Activated B cell treated with CpG ODN at 0.5 μM for 24 hours (primary cell): ENCODE measurements around the gene GMPPA. TPM values are rescaled to one million over a fixed set of nuclear protein-coding genes. Genes with fewer than 3 reads are reported as not detected.

Experiments used
- ATAC-seq: fragments of 200-7000 bp; cut with Tn5 transposase; one replicate; pipeline ENCODE4 v1.10.0; 2021; ENCODE audit warnings: low read depth, mild to moderate bottlenecking, moderate library complexity
- CTCF ChIA-PET: fragments of 350-600 bp; sonication (Branson Sonifier 250); formaldehyde crosslinking; loops from one replicate; lab custom pipeline; 2021; ENCODE audit warnings: antibody characterized with exemption; lab: Charles Lee
- POLR2A ChIA-PET: fragments of 350-600 bp; sonication (Branson Sonifier 250); formaldehyde crosslinking; loops from one replicate; lab custom pipeline; 2021; ENCODE audit warnings: antibody characterized with exemption; lab: Charles Lee
- DNase-seq: peaks from one replicate; pipeline ENCODE4 v3.0.0; 2022
- H3K27ac Mint-ChIP-seq: one replicate; pipeline ENCODE4 v1.8.0; 2020; ENCODE audit warnings: mixed read lengths
- H3K27me3 Mint-ChIP-seq: one replicate; pipeline ENCODE4 v1.8.0; 2021; ENCODE audit warnings: mixed read lengths
- H3K36me3 Mint-ChIP-seq: one replicate; pipeline ENCODE4 v1.8.0; 2021; ENCODE audit warnings: low read depth, mixed read lengths
- H3K4me1 Mint-ChIP-seq: one replicate; pipeline ENCODE4 v1.8.0; 2021; ENCODE audit warnings: mixed read lengths
- H3K4me3 Mint-ChIP-seq: one replicate; pipeline ENCODE4 v1.8.0; 2020; ENCODE audit warnings: mild to moderate bottlenecking, mixed read lengths
- H3K9me3 Mint-ChIP-seq: one replicate; pipeline ENCODE4 v1.8.0; 2020; ENCODE audit warnings: mixed read lengths
- intact Hi-C: fragments of 100-400 bp; cut with micrococcal nuclease; formaldehyde crosslinking; loops from one replicate; pipeline ENCODE4 v1.15.1; 2024
- total RNA-seq: library from RNA; stranded (reverse); gene quantifications from 2 replicates; pipeline ENCODE4 v1.2.3, GENCODE V29; 2022
- TF ChIP-seq, protein P1 (sequence below): fragments of 200-600 bp; IDR thresholded peaks from one replicate; pipeline ENCODE4 v1.8.0; 2022; ENCODE audit warnings: antibody characterized with exemption, mild to moderate bottlenecking

GMPPA gene
- total RNA-seq, 1 donor from 2014 or later, result 33.0 TPM

DNA sequence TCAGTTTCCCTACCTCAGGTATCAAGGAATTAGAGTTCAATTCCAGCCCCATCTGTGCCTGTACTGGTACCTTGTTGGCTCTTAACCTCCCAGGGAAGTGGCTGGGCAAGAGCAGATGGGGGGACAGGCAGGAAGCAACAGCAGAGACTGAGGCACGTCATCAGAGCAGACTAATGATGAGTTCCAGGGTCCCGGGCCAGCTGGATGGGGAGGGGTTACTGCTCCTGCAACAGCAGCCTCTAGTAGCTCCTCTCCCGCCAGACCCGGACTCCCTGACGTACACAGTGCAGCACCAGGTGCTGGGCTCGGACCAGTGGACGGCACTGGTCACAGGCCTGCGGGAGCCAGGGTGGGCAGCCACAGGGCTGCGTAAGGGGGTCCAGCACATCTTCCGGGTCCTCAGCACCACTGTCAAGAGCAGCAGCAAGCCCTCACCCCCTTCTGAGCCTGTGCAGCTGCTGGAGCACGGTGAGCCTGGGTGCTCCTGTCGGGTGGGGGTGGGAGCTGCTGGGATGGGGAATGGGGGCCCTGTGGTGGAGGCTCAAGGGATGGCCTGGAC lies 26.0 kb upstream of the GMPPA start:
- Mint-ChIP-seq H3K27me3 (peaks cover 26% of the 10 kb centered on the region), H3K4me3 (no peak overlapping the region), H3K36me3 (no peaks in the 10 kb centered on the region), H3K27ac (no peak overlapping the region), H3K4me1 (peaks cover 2% of the 10 kb centered on the region), H3K9me3 (no peaks in the 10 kb centered on the region)
- CTCF ChIA-PET, result interaction anchor here (0.8 kb wide), 1 partner anchor 57 kb away, joined by 3 read pairs; no protein-coding TSS in a partner anchor
- intact Hi-C loops, result no loop called here
- TF ChIP-seq, protein P1, sequence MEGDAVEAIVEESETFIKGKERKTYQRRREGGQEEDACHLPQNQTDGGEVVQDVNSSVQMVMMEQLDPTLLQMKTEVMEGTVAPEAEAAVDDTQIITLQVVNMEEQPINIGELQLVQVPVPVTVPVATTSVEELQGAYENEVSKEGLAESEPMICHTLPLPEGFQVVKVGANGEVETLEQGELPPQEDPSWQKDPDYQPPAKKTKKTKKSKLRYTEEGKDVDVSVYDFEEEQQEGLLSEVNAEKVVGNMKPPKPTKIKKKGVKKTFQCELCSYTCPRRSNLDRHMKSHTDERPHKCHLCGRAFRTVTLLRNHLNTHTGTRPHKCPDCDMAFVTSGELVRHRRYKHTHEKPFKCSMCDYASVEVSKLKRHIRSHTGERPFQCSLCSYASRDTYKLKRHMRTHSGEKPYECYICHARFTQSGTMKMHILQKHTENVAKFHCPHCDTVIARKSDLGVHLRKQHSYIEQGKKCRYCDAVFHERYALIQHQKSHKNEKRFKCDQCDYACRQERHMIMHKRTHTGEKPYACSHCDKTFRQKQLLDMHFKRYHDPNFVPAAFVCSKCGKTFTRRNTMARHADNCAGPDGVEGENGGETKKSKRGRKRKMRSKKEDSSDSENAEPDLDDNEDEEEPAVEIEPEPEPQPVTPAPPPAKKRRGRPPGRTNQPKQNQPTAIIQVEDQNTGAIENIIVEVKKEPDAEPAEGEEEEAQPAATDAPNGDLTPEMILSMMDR, result no peak
- POLR2A ChIA-PET, result no interaction called here
- DNase-seq, result no peak
- ATAC-seq, result no peak

DNA sequence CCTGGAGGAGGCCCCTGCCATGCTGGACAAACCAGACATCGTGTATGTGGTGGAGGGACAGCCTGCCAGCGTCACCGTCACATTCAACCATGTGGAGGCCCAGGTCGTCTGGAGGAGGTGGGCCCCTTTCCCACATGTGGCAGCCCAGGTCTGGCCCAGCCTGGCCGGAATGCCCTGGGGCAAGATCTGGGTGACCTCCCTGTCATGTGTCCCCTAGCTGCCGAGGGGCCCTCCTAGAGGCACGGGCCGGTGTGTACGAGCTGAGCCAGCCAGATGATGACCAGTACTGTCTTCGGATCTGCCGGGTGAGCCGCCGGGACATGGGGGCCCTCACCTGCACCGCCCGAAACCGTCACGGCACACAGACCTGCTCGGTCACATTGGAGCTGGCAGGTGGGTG lies 25.2 kb upstream of the GMPPA start:
- ATAC-seq (no peak), DNase-seq (no peak)
- intact Hi-C loops, result no loop called here
- H3K4me1 Mint-ChIP-seq, result peaks cover 2% of the 10 kb centered on the region
- no peaks in the 10 kb centered on the region for H3K36me3 Mint-ChIP-seq
- no peaks in the 10 kb centered on the region for H3K9me3 Mint-ChIP-seq
- no peak overlapping the region for H3K27ac Mint-ChIP-seq
- H3K4me3 Mint-ChIP-seq, result no peak overlapping the region
- H3K27me3 Mint-ChIP-seq, result peaks cover 26% of the 10 kb centered on the region
- CTCF ChIA-PET, result no interaction called here
- TF ChIP-seq, protein P1, result no peak
- POLR2A ChIA-PET, result no interaction called here

DNA sequence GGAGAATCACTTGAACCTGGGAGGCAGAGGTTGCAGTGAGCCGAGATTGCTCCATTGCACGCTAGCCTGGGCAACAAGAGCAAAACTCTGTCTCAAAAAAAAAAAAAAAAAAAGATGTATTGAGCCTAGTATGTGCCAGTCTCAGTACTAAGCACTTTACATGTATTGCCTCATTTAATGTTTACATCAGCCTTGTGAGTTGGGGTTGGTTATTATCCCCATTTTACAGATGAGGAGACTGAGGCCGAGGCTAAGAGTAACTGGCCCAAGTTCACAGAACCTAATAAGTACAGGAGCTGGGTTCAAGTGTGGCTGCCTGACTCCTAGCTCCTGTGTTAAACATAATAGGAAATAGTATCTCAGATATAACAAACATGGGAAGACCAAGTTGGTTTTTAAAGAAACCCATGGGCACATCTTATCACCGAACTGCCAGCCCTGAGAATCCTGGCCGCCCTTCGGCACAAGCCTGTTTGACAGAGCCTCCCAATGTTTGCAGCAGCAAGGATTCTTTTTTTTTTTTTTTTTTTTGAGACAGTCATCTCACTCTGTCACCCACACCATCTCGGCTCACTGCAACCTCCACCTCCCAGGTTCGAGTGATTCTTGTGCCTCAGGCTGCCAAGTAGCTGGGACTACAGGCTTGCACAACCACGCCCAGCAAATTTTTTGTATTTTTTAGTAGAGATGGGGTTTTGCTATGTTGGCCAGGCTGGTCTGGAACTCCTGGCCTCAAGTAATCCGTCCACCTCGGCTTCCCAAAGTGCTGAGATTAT lies 24.2 kb upstream of the GMPPA start:
- H3K4me1 Mint-ChIP-seq, result peaks cover 2% of the 10 kb centered on the region
- H3K27ac Mint-ChIP-seq, result no peak overlapping the region
- no peaks in the 10 kb centered on the region for H3K36me3 Mint-ChIP-seq
- ChIA-PET POLR2A (no interaction called here), CTCF (interaction anchor here (3.0 kb wide), 1 partner anchor 56 kb away, joined by 9 read pairs; no protein-coding TSS in a partner anchor)
- intact Hi-C loops, result no loop called here
- DNase-seq (no peak), ATAC-seq (no peak)
- H3K27me3 Mint-ChIP-seq, result peaks cover 29% of the 10 kb centered on the region
- TF ChIP-seq, protein P1, result no peak
- no peaks in the 10 kb centered on the region for H3K9me3 Mint-ChIP-seq
- H3K4me3 Mint-ChIP-seq, result no peak overlapping the region

DNA sequence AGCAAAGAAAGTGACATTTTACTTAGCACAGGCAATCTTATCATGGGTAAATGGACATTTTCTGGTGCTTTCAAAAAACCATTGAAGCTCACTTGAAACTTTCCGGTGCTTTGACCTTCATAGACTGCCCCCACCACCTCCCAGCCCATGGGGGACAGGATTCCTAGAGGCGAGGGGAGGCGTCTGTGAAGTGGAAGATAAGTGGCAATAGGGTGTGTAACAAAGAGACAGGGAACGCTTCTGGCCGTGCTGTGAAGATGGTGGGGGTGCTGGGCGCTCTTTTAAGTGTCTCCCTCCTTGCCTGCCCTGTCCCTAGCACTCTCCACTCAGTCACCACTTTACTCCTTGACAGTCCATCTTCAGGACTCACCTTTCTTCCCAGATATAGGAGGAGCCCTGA lies 23.4 kb upstream of the GMPPA start:
- Mint-ChIP-seq H3K4me1 (peaks cover 2% of the 10 kb centered on the region), H3K36me3 (no peaks in the 10 kb centered on the region), H3K4me3 (no peak overlapping the region), H3K27me3 (peaks cover 32% of the 10 kb centered on the region), H3K27ac (no peak overlapping the region), H3K9me3 (no peaks in the 10 kb centered on the region)
- ATAC-seq, result no peak
- POLR2A ChIA-PET, result no interaction called here
- CTCF ChIA-PET, result interaction anchor here (3.0 kb wide), 1 partner anchor 55 kb away, joined by 9 read pairs; no protein-coding TSS in a partner anchor
- intact Hi-C loops, result no loop called here
- no peak for DNase-seq
- TF ChIP-seq, protein P1, result no peak
